H1 (cell line): Measurements from ENCODE around the gene FIGNL1.

ENCODE experiments used
- CBX8 ChIP-seq: fragments of 300-800, 300-1000 bp; sonication (generic); IDR thresholded peaks from 2 replicates; pipeline ENCODE4 v1.7.1; 2016; ENCODE audit warnings: low read depth, low read length, borderline replicate concordance
- EP300 ChIP-seq, 2 experiments: IDR thresholded peaks; 1 replicate in 1 of 2; 2 replicates in 1 of 2; pipeline ENCODE4 v1.6.1; 2011 to 2012; ENCODE audit warnings: low read depth in 2 of 2, low read length in 2 of 2, mild to moderate bottlenecking in 2 of 2, borderline replicate concordance in 1 of 2, inconsistent platforms in 1 of 2, moderate library complexity in 1 of 2
- JUND ChIP-seq: IDR thresholded peaks from 2 replicates; pipeline ENCODE4 v1.6.1; 2011; ENCODE audit warnings: mild to moderate bottlenecking, improper control_type of control experiment, low read length
- PHF8 ChIP-seq: fragments of 200-600 bp; sonication (generic); conservative IDR thresholded peaks from 2 replicates; pipeline ENCODE4 v1.7.1; 2012; ENCODE audit warnings: low read depth, mild to moderate bottlenecking, inconsistent platforms, low read length, moderate library complexity
- TBP ChIP-seq: IDR thresholded peaks from 2 replicates; pipeline ENCODE4 v1.6.1; 2011; ENCODE audit warnings: low read depth, low read length, improper control_type of control experiment
- ZNF274 ChIP-seq: IDR thresholded peaks from 2 replicates; pipeline ENCODE4 v1.7.0; 2012; ENCODE audit warnings: low read length, borderline replicate concordance; ENCODE audit errors: extremely low read depth
- TF ChIP-seq, protein P1 (sequence below): IDR thresholded peaks from 2 replicates; pipeline ENCODE4 v1.6.1; 2012; ENCODE audit warnings: inconsistent platforms
- TF ChIP-seq, protein P2 (sequence below), 3 experiments: IDR thresholded peaks; 1 replicate in 2 of 3; 2 replicates in 1 of 3; pipeline versions ENCODE4 v1.5.1 to v1.6.1; 2011; ENCODE audit warnings: low read length in 3 of 3, mild to moderate bottlenecking in 3 of 3, inconsistent platforms in 2 of 3, low read depth in 1 of 3, moderate library complexity in 1 of 3; ENCODE audit not compliant: insufficient read depth in 1 of 3; ENCODE audit errors: control extremely low read depth in 1 of 3

DNA sequence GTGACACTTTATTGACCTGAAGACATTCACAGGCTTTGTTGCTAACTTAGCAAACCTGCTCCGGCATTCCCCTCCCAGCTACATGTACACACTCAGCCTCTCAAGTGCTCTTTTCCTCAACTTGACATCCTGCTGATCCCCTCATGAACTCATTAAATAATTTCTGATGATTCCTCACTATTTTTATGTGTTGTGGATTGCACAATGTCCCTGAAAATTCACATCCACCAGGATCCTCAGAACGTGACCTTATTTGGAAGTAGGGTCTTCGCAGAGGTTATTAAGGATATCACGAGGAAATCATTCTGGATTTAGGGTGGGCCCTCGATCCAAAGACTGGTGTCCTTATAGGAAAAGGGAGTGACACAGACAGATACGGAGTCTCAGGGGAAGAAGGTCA lies 27.3 kb downstream of the FIGNL1 start:
- TF ChIP-seq, protein P1, sequence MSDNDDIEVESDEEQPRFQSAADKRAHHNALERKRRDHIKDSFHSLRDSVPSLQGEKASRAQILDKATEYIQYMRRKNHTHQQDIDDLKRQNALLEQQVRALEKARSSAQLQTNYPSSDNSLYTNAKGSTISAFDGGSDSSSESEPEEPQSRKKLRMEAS = no peak
- no peak for TF ChIP-seq TBP
- TF ChIP-seq CBX8 = no peak
- no peak for TF ChIP-seq JUND
- TF ChIP-seq EP300 (IDR thresholded peaks at IDR 0.05; ENCODE audit: borderline replicate concordance in 1 of 2, low read depth in 2 of 2, low read length in 2 of 2) = no peak
- TF ChIP-seq PHF8 = no peak
- TF ChIP-seq, protein P2, sequence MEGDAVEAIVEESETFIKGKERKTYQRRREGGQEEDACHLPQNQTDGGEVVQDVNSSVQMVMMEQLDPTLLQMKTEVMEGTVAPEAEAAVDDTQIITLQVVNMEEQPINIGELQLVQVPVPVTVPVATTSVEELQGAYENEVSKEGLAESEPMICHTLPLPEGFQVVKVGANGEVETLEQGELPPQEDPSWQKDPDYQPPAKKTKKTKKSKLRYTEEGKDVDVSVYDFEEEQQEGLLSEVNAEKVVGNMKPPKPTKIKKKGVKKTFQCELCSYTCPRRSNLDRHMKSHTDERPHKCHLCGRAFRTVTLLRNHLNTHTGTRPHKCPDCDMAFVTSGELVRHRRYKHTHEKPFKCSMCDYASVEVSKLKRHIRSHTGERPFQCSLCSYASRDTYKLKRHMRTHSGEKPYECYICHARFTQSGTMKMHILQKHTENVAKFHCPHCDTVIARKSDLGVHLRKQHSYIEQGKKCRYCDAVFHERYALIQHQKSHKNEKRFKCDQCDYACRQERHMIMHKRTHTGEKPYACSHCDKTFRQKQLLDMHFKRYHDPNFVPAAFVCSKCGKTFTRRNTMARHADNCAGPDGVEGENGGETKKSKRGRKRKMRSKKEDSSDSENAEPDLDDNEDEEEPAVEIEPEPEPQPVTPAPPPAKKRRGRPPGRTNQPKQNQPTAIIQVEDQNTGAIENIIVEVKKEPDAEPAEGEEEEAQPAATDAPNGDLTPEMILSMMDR (IDR thresholded peaks at IDR 0.05; ENCODE audit: control extremely low read depth in 1 of 3, insufficient read depth in 1 of 3, low read depth in 1 of 3, low read length in 3 of 3) = no peak
- no peak for TF ChIP-seq ZNF274
